Esophagus (tissue), 2 donors: ENCODE data around the gene TPPP3. TPM values are rescaled to one million over a fixed set of nuclear protein-coding genes. Genes with fewer than 3 reads are reported as not detected.
A peak's percentile ranks its signal among the peaks of the same experiment; 100 is the strongest.

Experiments
- H3K27ac ChIP-seq, 2 donors: one replicate each; pipeline ENCODE4 v1.5.1; 2013; ENCODE audit warnings: low read depth in 2 of 2, mild to moderate bottlenecking in 2 of 2, inconsistent platforms in 1 of 2, low read length in 1 of 2, moderate library complexity in 1 of 2
- H3K27me3 ChIP-seq, 2 donors: one replicate each; pipeline ENCODE4 v1.6.1; 2013; ENCODE audit warnings: low read length in 2 of 2, control low read depth in 1 of 2, mild to moderate bottlenecking in 1 of 2; ENCODE audit not compliant: insufficient read depth in 2 of 2, control insufficient read depth in 1 of 2
- H3K36me3 ChIP-seq, 2 donors: one replicate each; pipeline ENCODE4 v1.6.1; 2013; ENCODE audit warnings: low read length in 1 of 2; ENCODE audit not compliant: control insufficient read depth in 2 of 2, insufficient read depth in 2 of 2
- H3K4me1 ChIP-seq, 2 donors: one replicate each; pipeline ENCODE4 v1.6.1; 2013; ENCODE audit warnings: low read length in 1 of 2; ENCODE audit not compliant: control insufficient read depth in 2 of 2, insufficient read depth in 2 of 2
- H3K4me3 ChIP-seq, 2 donors: one replicate each; pipeline ENCODE4 v1.5.1; 2013; ENCODE audit warnings: low read length in 2 of 2, mild to moderate bottlenecking in 2 of 2, low read depth in 1 of 2, moderate library complexity in 1 of 2
- H3K9me3 ChIP-seq, 2 donors: one replicate each; pipeline ENCODE4 v1.6.1; 2013; ENCODE audit warnings: mild to moderate bottlenecking in 2 of 2, low read depth in 1 of 2, low read length in 1 of 2, moderate library complexity in 1 of 2; ENCODE audit not compliant: control insufficient read depth in 2 of 2, insufficient read depth in 1 of 2
- WGBS, 2 donors: extraction: QIAGEN DNeasy Blood & Tissue Kit; methylation state at CpG; one replicate each; pipeline ENCODE4 v1.1.7; 2013; 5-methylcytosine and 5-hydroxymethylcytosine counted together
- polyA plus RNA-seq, 2 donors: library from polyadenylated mRNA; stranded (reverse); fragments of 200-250 nt; gene quantifications; one replicate each; pipeline ENCODE4 v1.2.3, GENCODE V29; 2013
- donor health status: healthy with polysubstance abuse.
- donor health status: Bipolar disorder and iron deficiency.

The TPPP3 gene
- polyA plus RNA-seq, 2 donors: 15.2 to 39.0 TPM

GRCh38 chr16:67392301-67393059 is 818 bp downstream of the TPPP3 start:
- peak overlapping the region; percentile 28 to 55 for H3K27ac ChIP-seq
- 50 to 68% methylated on average over 18 of the region's 18 CpGs for WGBS, 2 donors
- no peaks in the 10 kb centered on the region for H3K9me3 ChIP-seq
- peaks cover 0 to 2% of the 10 kb centered on the region in 2 donors for H3K36me3 ChIP-seq
- peak overlapping the region; percentile 16 to 52 for H3K4me3 ChIP-seq
- H3K27me3 ChIP-seq: no peaks in the 10 kb centered on the region
- H3K4me1 ChIP-seq: peaks cover 15 to 47% of the 10 kb centered on the region in 2 donors

GRCh38 chr16:67391424-67392300 is 1.6 kb downstream of the TPPP3 start:
- peak overlapping the region in 1 of 2 donors; percentile 22 for H3K27ac ChIP-seq
- peak overlapping the region in 1 of 2 donors; percentile 52 for H3K4me3 ChIP-seq
- H3K4me1 ChIP-seq: peaks cover 14 to 39% of the 10 kb centered on the region in 2 donors
- WGBS, 2 donors: 32 to 35% methylated on average over 13 to 15 of the region's 15 CpGs
- H3K27me3 ChIP-seq: no peaks in the 10 kb centered on the region
- H3K9me3 ChIP-seq: no peaks in the 10 kb centered on the region
- peaks cover 0 to 2% of the 10 kb centered on the region in 2 donors for H3K36me3 ChIP-seq

- 77 to 80% methylated on average over 10 to 11 of the region's 11 CpGs for WGBS, 2 donors
- H3K4me3 ChIP-seq: no peak overlapping the region
- H3K9me3 ChIP-seq: no peaks in the 10 kb centered on the region
- peaks cover 0 to 2% of the 10 kb centered on the region in 2 donors for H3K36me3 ChIP-seq
- H3K27ac ChIP-seq: peak overlapping the region in 1 of 2 donors; percentile 22
- peaks cover 10 to 34% of the 10 kb centered on the region in 2 donors for H3K4me1 ChIP-seq
- no peaks in the 10 kb centered on the region for H3K27me3 ChIP-seq
Measured at GRCh38 chr16:67390816-67391423, 2.4 kb downstream of the TPPP3 start.

- H3K9me3 ChIP-seq: no peaks in the 10 kb centered on the region
- WGBS, 2 donors: 75 to 82% methylated on average over 26 to 27 of the region's 27 CpGs
- H3K4me1 ChIP-seq: peaks cover 10 to 28% of the 10 kb centered on the region in 2 donors
- H3K36me3 ChIP-seq: peaks cover 0 to 2% of the 10 kb centered on the region in 2 donors
- H3K27me3 ChIP-seq: no peaks in the 10 kb centered on the region
- no peak overlapping the region for H3K4me3 ChIP-seq
- no peak overlapping the region for H3K27ac ChIP-seq
Measured at GRCh38 chr16:67389911-67390815, 3.1 kb downstream of the TPPP3 start.

DNA sequence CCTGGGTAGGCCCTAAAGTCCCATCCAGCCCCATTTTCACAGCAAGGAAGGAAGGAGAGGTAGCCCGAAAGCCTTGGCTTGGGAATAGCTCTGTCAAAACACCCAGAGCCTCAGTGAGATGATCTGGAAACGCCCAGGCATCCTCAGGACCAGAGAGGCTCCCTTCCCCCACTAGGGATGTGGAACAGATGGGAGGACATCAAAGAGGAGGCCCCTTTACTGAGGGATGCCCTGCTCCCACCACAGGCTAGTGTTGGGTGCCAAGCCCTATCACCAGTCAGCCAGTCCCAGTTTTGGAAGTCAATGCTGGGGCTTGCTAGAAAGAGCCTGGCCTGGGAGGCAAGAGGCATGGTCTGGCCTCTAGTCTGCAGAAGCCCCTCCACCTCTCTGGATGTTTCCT is 4.7 kb downstream of the TPPP3 start:
- 78 to 88% methylated on average over 2 of the region's 2 CpGs for WGBS, 2 donors
- Histone ChIP-seq H3K9me3 (no peaks in the 10 kb centered on the region), H3K27me3 (no peaks in the 10 kb centered on the region), H3K36me3 (peaks cover 0 to 2% of the 10 kb centered on the region in 2 donors), H3K27ac (no peak overlapping the region), H3K4me3 (no peak overlapping the region), H3K4me1 (peaks cover 7 to 24% of the 10 kb centered on the region in 2 donors)

GRCh38 chr16:67388191-67388590 is 5.1 kb downstream of the TPPP3 start:
- Histone ChIP-seq H3K4me1 (peaks cover 5 to 21% of the 10 kb centered on the region in 2 donors), H3K36me3 (peaks cover 0 to 2% of the 10 kb centered on the region in 2 donors), H3K27ac (no peak overlapping the region), H3K27me3 (no peaks in the 10 kb centered on the region), H3K9me3 (no peaks in the 10 kb centered on the region), H3K4me3 (no peak overlapping the region)
- 92% methylated on average over 8 of the region's 8 CpGs for WGBS, 2 donors

GRCh38 chr16:67387479-67388079 is 5.7 kb downstream of the TPPP3 start:
- H3K27me3 ChIP-seq: no peaks in the 10 kb centered on the region
- H3K4me1 ChIP-seq: peaks cover 5 to 15% of the 10 kb centered on the region in 2 donors
- no peaks in the 10 kb centered on the region for H3K9me3 ChIP-seq
- no peak overlapping the region for H3K27ac ChIP-seq
- WGBS, 2 donors: 82 to 86% methylated on average over 8 of the region's 8 CpGs
- H3K4me3 ChIP-seq: no peak overlapping the region
- H3K36me3 ChIP-seq: peaks cover 0 to 2% of the 10 kb centered on the region in 2 donors

DNA sequence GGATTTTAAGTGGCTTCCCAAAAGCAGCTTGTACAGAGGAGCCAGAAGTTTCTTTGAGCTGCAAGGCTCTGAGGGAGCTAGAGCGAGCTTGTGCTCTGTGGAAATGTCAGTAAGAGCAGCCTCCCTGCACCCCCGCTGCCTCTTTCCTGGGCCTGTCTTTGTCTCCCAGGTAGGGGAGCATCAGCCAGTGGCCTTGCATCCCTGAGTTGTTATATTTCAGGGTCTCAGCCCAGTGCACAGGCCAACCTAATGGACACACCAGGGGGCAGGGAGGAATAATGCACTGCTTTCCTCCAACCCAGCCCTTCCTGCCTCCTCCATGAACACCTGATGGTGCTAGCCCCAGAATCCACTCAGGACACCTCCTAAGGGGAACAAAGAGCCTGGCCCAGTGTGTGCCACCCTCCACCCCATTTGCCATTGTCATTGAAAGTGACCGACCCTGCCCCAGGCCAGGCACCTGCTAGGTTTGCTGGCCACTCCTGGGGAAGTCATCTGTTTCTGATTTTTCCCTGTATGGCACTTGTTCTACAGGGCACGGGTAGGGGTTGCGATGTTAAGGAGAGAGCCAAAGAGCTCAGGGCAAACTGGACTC is 6.3 kb downstream of the TPPP3 start:
- H3K4me3 ChIP-seq: no peak overlapping the region
- H3K27ac ChIP-seq: no peak overlapping the region
- no peaks in the 10 kb centered on the region for H3K27me3 ChIP-seq
- WGBS, 2 donors: 94% methylated on average over 5 of the region's 5 CpGs
- peaks cover 3 to 9% of the 10 kb centered on the region in 2 donors for H3K4me1 ChIP-seq
- peaks cover 0 to 2% of the 10 kb centered on the region in 2 donors for H3K36me3 ChIP-seq
- H3K9me3 ChIP-seq: no peaks in the 10 kb centered on the region
